COLO829 (cell line): ENCODE measurements around the gene ADORA2A.
A peak's percentile ranks its signal among the peaks of the same experiment; 100 is the strongest.

ENCODE experiments used
- DNase-seq: peaks from one replicate; pipeline ENCODE4 v3.0.0; 2012; ENCODE audit warnings: low spot score

ADORA2A gene

DNA sequence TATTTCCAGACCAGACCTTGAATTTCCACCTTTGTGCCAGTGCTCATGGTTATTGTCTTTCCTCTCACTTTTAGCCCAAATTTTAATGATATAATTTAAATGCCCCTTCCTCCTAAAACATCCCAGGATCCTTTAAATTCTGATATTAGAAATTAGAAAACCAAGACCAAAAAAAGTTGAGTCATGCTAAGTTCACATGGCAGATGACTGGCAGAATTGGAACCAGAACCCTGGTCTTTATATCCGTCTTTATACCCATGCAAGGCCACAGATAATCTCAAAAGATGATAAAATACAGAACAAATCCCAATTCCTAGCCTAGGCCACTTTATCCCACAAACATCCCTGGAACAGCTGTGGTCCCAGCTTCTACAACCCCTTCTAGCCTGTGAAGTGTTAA, 26.5 kb downstream of the ADORA2A start:
- DNase-seq, result no peak

DNA sequence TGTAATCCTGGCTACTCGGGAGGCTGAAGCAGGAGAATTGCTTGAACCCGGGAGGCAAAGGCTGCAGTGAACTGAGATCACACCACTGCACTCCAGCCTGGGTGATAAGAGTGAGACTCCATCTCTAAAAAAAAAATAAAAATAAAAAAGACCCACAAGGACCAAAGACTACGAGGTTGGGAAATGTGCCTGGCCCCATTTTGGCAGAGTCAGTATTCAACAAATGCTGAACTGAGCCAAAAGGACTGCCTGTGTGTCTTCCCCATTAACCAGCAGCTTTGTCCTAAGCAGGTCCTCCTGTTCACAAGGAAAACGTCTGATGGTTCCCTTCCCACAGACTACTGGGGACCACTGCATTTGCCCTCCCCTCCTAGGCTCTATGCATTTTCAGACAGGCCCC, 27.6 kb downstream of the ADORA2A start:
- DNase-seq, result no peak

DNA sequence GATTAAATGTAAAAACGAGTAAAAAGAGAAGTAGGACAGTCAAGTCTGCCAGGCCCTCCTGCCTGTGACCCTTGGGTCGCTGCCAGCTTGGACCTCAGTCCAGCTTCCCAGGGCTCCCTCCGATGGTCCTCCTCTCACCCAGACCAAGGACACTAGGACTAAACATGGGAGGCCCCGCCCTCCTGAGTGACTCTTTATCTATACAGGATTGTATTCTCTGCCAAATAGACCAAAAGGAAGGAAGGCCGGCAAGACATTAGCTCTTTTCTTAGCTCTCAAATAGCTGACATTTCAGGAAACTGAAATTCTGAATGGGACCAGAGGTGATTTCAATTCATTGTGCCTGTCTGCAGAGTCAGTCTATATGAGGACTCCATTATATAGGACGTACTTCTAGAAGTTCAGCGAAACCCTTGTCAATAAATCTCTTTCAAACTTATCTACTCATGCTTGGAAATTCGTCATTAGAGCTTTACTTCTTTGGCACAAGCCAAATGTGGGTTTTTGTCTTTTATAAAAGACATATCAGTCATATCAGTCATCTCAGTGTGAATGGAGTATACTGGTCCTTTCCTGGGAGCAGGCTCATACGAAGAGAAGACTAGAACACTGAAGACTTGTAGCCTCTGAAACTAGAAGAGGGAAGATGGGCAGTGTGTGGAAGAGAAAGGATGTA, 28.5 kb downstream of the ADORA2A start:
- peak; percentile 63 for DNase-seq

- no peak for DNase-seq
These were observed 30.6 kb downstream of the ADORA2A start for GRCh38 chr22:24457894-24458420.

GRCh38 chr22:24459911-24460310, 32.5 kb downstream of the ADORA2A start:
- DNase-seq, result no peak

DNA sequence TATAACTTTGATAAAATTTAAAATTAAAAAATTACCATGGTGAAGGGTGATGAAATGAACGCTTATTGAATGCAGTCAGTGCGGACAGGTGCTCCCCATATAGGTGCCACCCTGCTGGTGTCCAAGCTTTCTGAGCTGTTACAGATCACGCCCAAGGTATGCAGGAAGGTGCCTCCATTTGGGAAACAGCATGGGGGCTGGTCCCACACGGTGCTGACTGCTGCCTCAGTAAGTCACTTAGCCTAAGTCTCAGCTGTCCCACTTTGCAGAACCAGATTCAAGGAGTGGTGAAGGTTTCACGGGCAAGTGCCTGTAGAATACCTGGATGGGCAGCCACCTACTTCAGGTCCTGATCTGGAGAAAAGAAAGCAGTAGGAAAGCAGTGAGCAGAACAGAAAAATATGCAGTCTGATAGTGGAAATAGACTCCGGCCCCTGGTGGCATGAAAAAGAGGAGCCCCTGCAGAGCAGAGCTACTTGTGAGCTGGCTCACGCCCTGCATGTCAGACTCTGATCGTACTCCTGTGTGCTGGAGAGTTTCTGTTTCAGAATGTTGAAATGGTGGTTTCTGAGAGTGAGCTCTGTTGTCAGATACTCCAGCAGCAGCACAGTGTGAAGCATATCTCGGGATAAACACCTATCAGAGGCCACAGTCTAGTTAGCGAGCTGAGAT, 33.2 kb downstream of the ADORA2A start:
- no peak for DNase-seq

DNA sequence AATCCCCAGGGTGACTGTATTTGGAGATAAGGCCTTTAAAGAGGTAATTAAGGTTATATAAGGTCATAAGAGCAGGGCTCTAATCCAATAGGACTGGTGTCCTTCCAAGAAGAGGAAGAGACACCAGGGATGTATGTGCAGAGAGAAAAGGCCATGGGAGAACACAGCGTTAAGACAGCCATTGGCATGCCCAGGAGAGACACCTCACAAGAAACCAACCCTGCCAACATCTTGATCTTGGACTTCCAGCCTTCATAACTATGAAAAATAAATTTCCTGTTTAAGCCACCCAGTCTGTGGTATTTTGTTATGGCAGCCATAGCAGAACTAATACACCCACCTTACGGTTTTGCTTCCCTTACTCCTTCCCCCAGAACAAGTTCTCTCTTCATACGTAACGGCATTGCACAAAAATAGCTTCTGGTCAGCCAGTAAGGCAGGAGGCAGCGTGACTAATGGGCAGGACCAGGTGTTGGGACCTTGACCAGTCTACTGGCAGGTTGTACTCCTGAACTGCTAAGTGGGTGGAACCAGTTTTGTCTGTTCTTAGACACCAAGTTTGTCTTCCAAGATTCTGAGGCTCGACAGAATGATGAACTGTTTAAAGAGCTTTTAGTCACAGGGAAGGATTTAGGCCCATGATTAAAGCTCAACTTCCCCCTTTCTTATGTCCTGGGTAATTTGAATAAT, 35.8 kb downstream of the ADORA2A start:
- DNase-seq, result no peak

DNA sequence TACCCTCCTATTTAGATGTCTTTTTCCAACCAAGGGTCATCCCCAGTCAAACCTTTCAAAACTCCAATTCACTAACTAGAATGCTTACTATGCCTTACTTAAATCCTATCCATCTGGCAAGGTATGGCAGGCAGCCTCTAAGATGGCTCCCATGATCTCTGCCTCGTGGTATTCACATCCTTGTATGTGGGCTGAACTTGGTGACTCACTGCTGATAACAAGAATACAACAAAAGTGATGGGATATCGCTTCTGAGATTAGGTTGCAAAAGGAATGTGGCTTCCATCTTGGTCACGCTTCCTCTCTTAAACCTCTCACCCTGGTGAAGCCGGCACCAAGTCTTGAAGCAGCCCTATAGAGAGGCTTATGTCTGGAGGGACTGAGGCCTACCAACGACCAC, 38.2 kb downstream of the ADORA2A start:
- DNase-seq, result peak; percentile 70

GRCh38 chr22:24465975-24466374, 38.6 kb downstream of the ADORA2A start:
- no peak for DNase-seq

DNA sequence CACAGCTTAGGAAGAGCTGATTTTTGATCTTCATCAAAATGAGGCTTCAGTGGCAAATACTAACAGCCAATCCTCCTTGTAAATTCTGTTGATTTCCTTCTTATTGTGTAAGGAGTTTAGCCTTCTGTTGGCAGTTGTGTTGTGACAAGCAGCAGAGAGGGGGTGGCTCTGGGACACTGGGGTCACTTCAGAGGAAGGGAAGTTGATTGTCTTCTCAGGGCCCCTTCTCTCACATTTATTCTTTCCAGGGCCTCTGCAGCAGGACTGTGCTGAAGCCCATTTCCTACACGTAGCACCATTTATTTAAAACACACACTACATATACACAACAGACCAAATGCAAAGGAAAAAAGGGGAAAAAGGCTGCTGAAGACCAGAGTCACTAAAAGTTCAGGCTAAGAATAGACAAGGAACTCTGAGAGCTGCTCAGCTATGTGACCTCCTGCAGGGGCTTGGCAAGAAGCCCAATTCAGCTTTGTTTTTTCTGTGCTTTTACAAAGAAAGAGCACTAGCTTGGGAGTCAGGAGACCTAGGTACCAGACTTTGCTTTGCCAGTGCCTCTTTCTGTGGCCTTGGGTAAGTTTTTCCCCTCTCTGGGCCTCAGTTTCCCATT, 39.4 kb downstream of the ADORA2A start:
- DNase-seq, result peak; percentile 69

- no peak for DNase-seq
These were observed 39.9 kb downstream of the ADORA2A start for GRCh38 chr22:24467340-24467739.

GRCh38 chr22:24471570-24471969, 44.2 kb downstream of the ADORA2A start:
- no peak for DNase-seq

GRCh38 chr22:24473284-24473683, 45.9 kb downstream of the ADORA2A start:
- no peak for DNase-seq

- DNase-seq, result peak; percentile 42
These were observed 46.8 kb downstream of the ADORA2A start for GRCh38 chr22:24474221-24474620.

DNA sequence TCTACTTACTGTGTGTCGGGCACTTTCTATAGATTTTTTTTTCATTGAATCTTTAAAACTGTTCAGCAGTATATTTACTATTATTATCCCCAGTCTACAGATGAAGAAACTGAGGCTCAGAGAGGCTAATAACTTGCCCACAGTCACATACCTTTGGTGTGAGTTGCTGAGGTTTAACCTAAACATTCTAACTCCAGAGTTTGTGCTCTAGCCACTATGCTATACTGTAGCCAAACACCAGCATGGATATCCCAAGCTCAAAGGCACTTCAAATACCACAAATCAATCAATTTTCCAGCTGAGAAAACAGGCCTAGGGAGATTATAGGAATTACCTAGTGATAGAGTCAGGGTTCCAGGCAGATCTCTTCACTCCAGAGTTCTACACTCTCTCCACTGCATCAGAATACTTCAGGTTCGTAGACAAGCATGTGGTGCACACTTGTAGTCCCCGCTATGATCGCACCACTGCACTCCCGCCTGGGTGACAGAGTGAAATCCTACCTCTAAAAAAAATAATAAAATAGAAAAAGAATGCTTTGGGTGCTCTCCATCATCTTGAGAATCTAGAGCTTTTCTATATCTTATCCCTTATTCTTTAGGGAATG, 47.4 kb downstream of the ADORA2A start:
- no peak for DNase-seq

DNA sequence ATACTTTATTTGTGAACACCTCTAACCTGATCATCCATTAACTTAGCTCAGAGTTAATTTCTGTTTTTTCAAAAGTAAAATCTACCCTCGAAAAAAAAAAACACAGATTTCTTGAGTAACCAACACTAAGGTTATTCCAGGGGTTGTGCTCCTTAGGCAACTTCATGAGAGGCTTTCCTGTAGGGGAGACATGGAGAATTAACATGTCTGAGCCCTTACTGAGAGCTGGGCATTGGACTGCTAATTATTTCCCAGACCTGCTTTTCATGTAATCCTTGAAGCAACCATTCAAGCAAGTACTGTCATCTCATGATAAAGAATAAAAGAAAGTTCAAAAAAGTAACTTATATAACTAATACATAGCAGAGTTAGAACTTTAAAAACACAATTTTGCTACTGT, 54.2 kb downstream of the ADORA2A start:
- DNase-seq, result no peak

DNA sequence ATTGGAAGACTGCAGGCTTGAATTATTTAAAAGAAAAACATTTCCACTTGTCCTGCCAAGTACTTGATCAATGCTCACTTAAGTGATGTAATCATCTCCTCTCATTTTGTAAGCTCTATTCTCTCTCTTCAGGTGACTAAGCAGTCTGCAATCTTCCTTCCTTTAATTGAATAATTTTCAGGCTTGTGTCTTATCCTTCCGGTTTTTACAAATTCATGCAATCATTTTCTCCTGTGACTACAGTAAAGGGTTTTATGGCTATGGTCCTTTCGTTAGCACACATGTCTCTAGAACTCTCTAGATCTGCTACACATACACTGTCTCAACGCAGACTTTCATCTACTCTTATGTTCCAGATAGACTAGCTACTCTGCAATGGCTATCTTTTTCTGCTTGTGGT, 55.2 kb downstream of the ADORA2A start:
- DNase-seq, result peak; percentile 68

DNA sequence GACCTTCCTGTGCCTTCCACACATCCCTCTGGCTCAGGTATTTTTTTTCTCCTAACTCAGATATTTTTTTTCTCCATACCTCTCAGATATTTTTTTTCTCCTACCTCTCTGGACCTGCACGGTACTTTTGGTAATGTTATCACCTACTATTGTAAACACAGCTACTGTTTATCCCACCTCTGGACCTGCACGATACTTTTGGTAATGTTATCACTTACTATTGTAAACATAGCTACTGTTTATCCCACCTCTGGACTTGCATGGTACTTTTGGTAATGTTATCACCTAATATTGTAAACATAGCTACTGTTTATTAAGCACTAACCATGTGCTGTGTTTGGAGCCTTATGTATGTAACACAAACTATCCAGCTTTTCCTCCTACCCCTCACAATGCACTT, 55.6 kb downstream of the ADORA2A start:
- DNase-seq, result no peak

DNA sequence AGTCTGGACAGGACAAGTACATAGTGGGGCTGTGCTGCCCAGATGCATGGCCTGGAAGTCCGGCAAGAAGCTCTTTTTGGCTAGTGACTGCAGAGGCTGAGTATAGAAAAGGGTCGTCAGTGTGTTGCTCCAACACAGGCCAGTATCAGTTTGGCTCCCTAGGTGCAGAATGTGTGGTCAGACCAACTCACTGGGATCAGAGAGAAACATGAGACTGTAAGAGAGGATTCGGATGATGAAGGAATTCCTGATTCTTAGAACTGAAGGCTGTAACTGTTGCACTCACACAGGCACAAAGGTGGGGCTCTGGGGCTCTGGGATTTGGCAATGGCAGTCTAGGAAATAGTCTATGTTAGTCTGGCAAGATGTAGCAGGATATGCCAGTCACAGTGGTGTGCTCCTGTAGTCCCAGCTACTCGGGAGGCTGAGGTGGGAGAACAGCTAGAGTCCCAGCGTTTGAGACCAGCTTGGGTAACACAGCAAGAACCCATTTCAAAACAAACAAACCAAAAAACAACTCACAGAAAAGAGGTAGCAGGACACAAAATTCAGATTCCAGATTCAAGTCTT, 56.7 kb downstream of the ADORA2A start:
- no peak for DNase-seq

GRCh38 chr22:24485170-24485569, 57.8 kb downstream of the ADORA2A start:
- DNase-seq, result no peak

GRCh38 chr22:24485608-24486007, 58.2 kb downstream of the ADORA2A start:
- no peak for DNase-seq

GRCh38 chr22:24486501-24486921, 59.1 kb downstream of the ADORA2A start:
- peak; percentile 74 for DNase-seq
